Urinary bladder (tissue), 4 donors: ENCODE results near the gene RBM45. TPM values are rescaled to one million over a fixed set of nuclear protein-coding genes. Genes with fewer than 3 reads are reported as not detected.
"Not testable (repeated sequence)": the region's sequence is repeated elsewhere in the genome, so short reads cannot be mapped to it uniquely, and the experiment has no call there.

Source experiments
- DNase-seq: peaks from one replicate; pipeline ENCODE4 v3.0.0-alpha.2; 2015; ENCODE audit errors: extremely low spot score
- H3K27ac ChIP-seq: one replicate; pipeline ENCODE4 v1.5.1; 2013; ENCODE audit warnings: low read depth, mild to moderate bottlenecking, moderate library complexity
- H3K36me3 ChIP-seq: one replicate; pipeline ENCODE4 v1.6.1; 2013; ENCODE audit warnings: mild to moderate bottlenecking, moderate library complexity; ENCODE audit not compliant: insufficient read depth
- H3K4me1 ChIP-seq: one replicate; pipeline ENCODE4 v1.6.1; 2013; ENCODE audit warnings: mild to moderate bottlenecking, moderate library complexity; ENCODE audit not compliant: insufficient read depth
- H3K4me3 ChIP-seq: one replicate; pipeline ENCODE4 v1.5.1; 2013; ENCODE audit warnings: low read depth, low read length
- WGBS: extraction: QIAGEN DNeasy Blood & Tissue Kit; methylation state at CpG from one replicate; pipeline ENCODE4 v1.1.7; 2013; 5-methylcytosine and 5-hydroxymethylcytosine counted together
- polyA plus RNA-seq: library from polyadenylated mRNA; stranded (reverse); fragments of 200-250 nt; gene quantifications from one replicate; pipeline ENCODE4 v1.2.3, GENCODE V29; 2013
- total RNA-seq: library from RNA; depleted of rRNA; stranded (reverse); fragments of >200 nt; gene quantifications from one replicate; pipeline ENCODE4 v1.2.3, GENCODE V29; 2014
- donor health status: healthy with polysubstance abuse.
- donor health status: healthy.

The RBM45 gene
- 30.8 TPM for total RNA-seq
- 7.3 TPM for polyA plus RNA-seq

- no peaks in the 10 kb centered on the region for H3K4me1 ChIP-seq
- no peak within 1 kb of the TSS for H3K27ac ChIP-seq
- DNase-seq = peak; percentile 58
- H3K36me3 ChIP-seq = peaks cover 3% of the 10 kb centered on the region
- peak within 1 kb of the TSS; percentile 63 for H3K4me3 ChIP-seq
- under 1% methylated on average over 60 of the region's 60 CpGs for WGBS
Observed at GRCh38 chr2:178112202-178113152, at the start of gene RBM45. TSS of gene RBM45 (plus strand) at chr2:178112437. CDS start at chr2:178112547, 110 bp downstream.

GRCh38 chr2:178066324-178066723 lies 45.9 kb upstream of the RBM45 start:
- DNase-seq = no peak
- Histone ChIP-seq H3K4me3 (no peak overlapping the region), H3K36me3 (no peaks in the 10 kb centered on the region), H3K4me1 (no peaks in the 10 kb centered on the region), H3K27ac (no peak overlapping the region)
- WGBS = 90% methylated on average over 3 of the region's 3 CpGs

GRCh38 chr2:178066890-178067669 lies 45.2 kb upstream of the RBM45 start:
- Histone ChIP-seq H3K36me3 (no peaks in the 10 kb centered on the region), H3K4me1 (no peaks in the 10 kb centered on the region), H3K4me3 (no peak overlapping the region), H3K27ac (no peak overlapping the region)
- 91% methylated on average over 1 of the region's 1 CpG for WGBS
- DNase-seq = no peak

- H3K27ac ChIP-seq = no peak overlapping the region
- no peak overlapping the region for H3K4me3 ChIP-seq
- no peak for DNase-seq
- no peaks in the 10 kb centered on the region for H3K36me3 ChIP-seq
- 90% methylated on average over 1 of the region's 1 CpG for WGBS
- H3K4me1 ChIP-seq = no peaks in the 10 kb centered on the region
Observed at GRCh38 chr2:178068823-178069454, 43.3 kb upstream of the RBM45 start.

GRCh38 chr2:178069551-178069950 lies 42.7 kb upstream of the RBM45 start:
- WGBS = 70% methylated on average over 1 of the region's 1 CpG
- no peak overlapping the region for H3K4me3 ChIP-seq
- no peak for DNase-seq
- no peaks in the 10 kb centered on the region for H3K36me3 ChIP-seq
- H3K4me1 ChIP-seq = no peaks in the 10 kb centered on the region
- H3K27ac ChIP-seq = no peak overlapping the region

GRCh38 chr2:178070824-178071223 lies 41.4 kb upstream of the RBM45 start:
- WGBS = 42% methylated on average over 2 of the region's 2 CpGs
- DNase-seq = no peak

GRCh38 chr2:178072000-178072382 lies 40.2 kb upstream of the RBM45 start:
- Histone ChIP-seq H3K4me1 (no peaks in the 10 kb centered on the region), H3K36me3 (no peaks in the 10 kb centered on the region), H3K27ac (no peak overlapping the region), H3K4me3 (no peak overlapping the region)
- 84% methylated on average over 11 of the region's 11 CpGs for WGBS
- no peak for DNase-seq

More at GRCh38 chr2:178070824-178071223, 41.4 kb upstream of the RBM45 start:
- no peaks in the 10 kb centered on the region for H3K4me1 ChIP-seq
- no peaks in the 10 kb centered on the region for H3K36me3 ChIP-seq
- no peak overlapping the region for H3K27ac ChIP-seq
- H3K4me3 ChIP-seq = no peak overlapping the region

- Histone ChIP-seq H3K36me3 (no peaks in the 10 kb centered on the region), H3K27ac (no peak within 1 kb of the TSS), H3K4me1 (no peaks in the 10 kb centered on the region), H3K4me3 (peak within 1 kb of the TSS; percentile 32)
- WGBS = 2% methylated on average over 44 of the region's 44 CpGs
- peak; percentile 26 for DNase-seq
Observed at GRCh38 chr2:178072383-178073301, 39.6 kb upstream of the RBM45 start, which contains the start of gene PDE11A. TSS of gene PDE11A (minus strand) at chr2:178072777. CDS start at chr2:178072437, 340 bp downstream.

- Histone ChIP-seq H3K4me3 (no peak overlapping the region), H3K36me3 (no peaks in the 10 kb centered on the region), H3K4me1 (no peaks in the 10 kb centered on the region), H3K27ac (no peak overlapping the region)
- WGBS = 77% methylated on average over 8 of the region's 8 CpGs
- DNase-seq = no peak
Observed at GRCh38 chr2:178074123-178075005, 37.9 kb upstream of the RBM45 start.

- no peak for DNase-seq
- H3K4me3 ChIP-seq = no peak overlapping the region
- no peaks in the 10 kb centered on the region for H3K36me3 ChIP-seq
- 96% methylated on average over 1 of the region's 1 CpG for WGBS
- no peak overlapping the region for H3K27ac ChIP-seq
- H3K4me1 ChIP-seq = no peaks in the 10 kb centered on the region
Observed at GRCh38 chr2:178075006-178075326, 37.3 kb upstream of the RBM45 start.

- Histone ChIP-seq H3K4me1 (no peaks in the 10 kb centered on the region), H3K4me3 (no peak overlapping the region), H3K36me3 (no peaks in the 10 kb centered on the region), H3K27ac (no peak overlapping the region)
- DNase-seq = no peak
Observed at GRCh38 chr2:178076130-178076529, 36.1 kb upstream of the RBM45 start.

- WGBS = 86% methylated on average over 3 of the region's 3 CpGs
- H3K4me1 ChIP-seq, H3K36me3 ChIP-seq, H3K27ac ChIP-seq, DNase-seq, H3K4me3 ChIP-seq: not testable (repeated sequence)
Observed at GRCh38 chr2:178079279-178079678, 33.0 kb upstream of the RBM45 start.
